Gastroesophageal sphincter (tissue), 3 donors: ENCODE results near the gene SLC12A8.

Experiments
- POLR2A ChIP-seq, 2 donors: fragments of 450-650 bp; IDR thresholded peaks; one replicate each; pipeline ENCODE4 v1.6.1; 2017; ENCODE audit warnings: antibody characterized with exemption in 2 of 2, mild to moderate bottlenecking in 2 of 2, moderate library complexity in 1 of 2
- TF ChIP-seq, protein P1 (sequence below), 4 experiments: fragments of 200-600 bp in 2 of 4; fragments of 450-650 bp in 2 of 4; sonication (generic) in 1 of 4; IDR thresholded peaks; one replicate each; pipeline ENCODE4 v1.5.1; 2017 to 2019; ENCODE audit warnings: antibody characterized with exemption in 4 of 4, mild to moderate bottlenecking in 2 of 4, moderate library complexity in 2 of 4

GRCh38 chr3:125190786-125191185 lies 21.8 kb downstream of the SLC12A8 start:
- no peak for TF ChIP-seq POLR2A (IDR thresholded peaks at IDR 0.05)
- TF ChIP-seq, protein P1, sequence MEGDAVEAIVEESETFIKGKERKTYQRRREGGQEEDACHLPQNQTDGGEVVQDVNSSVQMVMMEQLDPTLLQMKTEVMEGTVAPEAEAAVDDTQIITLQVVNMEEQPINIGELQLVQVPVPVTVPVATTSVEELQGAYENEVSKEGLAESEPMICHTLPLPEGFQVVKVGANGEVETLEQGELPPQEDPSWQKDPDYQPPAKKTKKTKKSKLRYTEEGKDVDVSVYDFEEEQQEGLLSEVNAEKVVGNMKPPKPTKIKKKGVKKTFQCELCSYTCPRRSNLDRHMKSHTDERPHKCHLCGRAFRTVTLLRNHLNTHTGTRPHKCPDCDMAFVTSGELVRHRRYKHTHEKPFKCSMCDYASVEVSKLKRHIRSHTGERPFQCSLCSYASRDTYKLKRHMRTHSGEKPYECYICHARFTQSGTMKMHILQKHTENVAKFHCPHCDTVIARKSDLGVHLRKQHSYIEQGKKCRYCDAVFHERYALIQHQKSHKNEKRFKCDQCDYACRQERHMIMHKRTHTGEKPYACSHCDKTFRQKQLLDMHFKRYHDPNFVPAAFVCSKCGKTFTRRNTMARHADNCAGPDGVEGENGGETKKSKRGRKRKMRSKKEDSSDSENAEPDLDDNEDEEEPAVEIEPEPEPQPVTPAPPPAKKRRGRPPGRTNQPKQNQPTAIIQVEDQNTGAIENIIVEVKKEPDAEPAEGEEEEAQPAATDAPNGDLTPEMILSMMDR (IDR thresholded peaks at IDR 0.05), result no peak
